Measurements from ENCODE around the gene TSPAN1.
A peak's percentile ranks its signal among the peaks of the same experiment; 100 is the strongest.
"Not testable (repeated sequence)": the region's sequence is repeated elsewhere in the genome, so short reads cannot be mapped to it uniquely, and the experiment has no call there.

Gene TSPAN1

GRCh38 chr1:46220808-46221207 lies 45.9 kb downstream of the TSPAN1 start:
- DNase-seq: no peak

- DNase-seq: no peak
These were observed 46.9 kb downstream of the TSPAN1 start for GRCh38 chr1:46221749-46222148.

GRCh38 chr1:46223055-46223454 lies 48.2 kb downstream of the TSPAN1 start:
- DNase-seq: not testable (repeated sequence)

- DNase-seq: peak; percentile 86
These were observed 48.6 kb downstream of the TSPAN1 start for GRCh38 chr1:46223472-46223943.

- DNase-seq: no peak
These were observed 50.1 kb downstream of the TSPAN1 start for GRCh38 chr1:46224966-46225365.

- DNase-seq: not testable (repeated sequence)
These were observed 56.3 kb downstream of the TSPAN1 start for GRCh38 chr1:46231231-46231630.

All from fibroblast of skin of back (primary cell).